CD14-positive monocyte (primary cell): ENCODE measurements around the gene ASCC1. TPM values are rescaled to one million over a fixed set of nuclear protein-coding genes. Genes with fewer than 3 reads are reported as not detected.

ENCODE experiments used
- DNase-seq, 3 donors: peaks; one replicate each; pipeline ENCODE4 v3.0.0-alpha.2; 2011 to 2022
- H2AFZ ChIP-seq: 2 replicates; pipeline ENCODE4 v1.6.0; 2012; ENCODE audit warnings: mild to moderate bottlenecking, low read depth, low read length, inconsistent platforms; ENCODE audit not compliant: insufficient read depth, poor library complexity, severe bottlenecking
- H3K27ac ChIP-seq, 2 donors: 1 replicate in 1 of 2; 2 replicates in 1 of 2; pipeline ENCODE4 v1.5.1; 2012 to 2013; ENCODE audit warnings: low read length in 2 of 2, control low read depth in 1 of 2, inconsistent platforms in 1 of 2, low read depth in 1 of 2, mild to moderate bottlenecking in 1 of 2
- H3K27me3 ChIP-seq, 2 donors: one replicate each; pipeline versions ENCODE4 v1.6.0 to v1.6.1; 2011 to 2013; ENCODE audit warnings: low read length in 2 of 2; ENCODE audit not compliant: control insufficient read depth in 2 of 2, insufficient read depth in 2 of 2
- H3K36me3 ChIP-seq, 2 donors: replicated peaks in 1 of 2; 1 replicate in 1 of 2; 2 replicates in 1 of 2; pipeline versions ENCODE4 v1.5.1 to v1.6.1; 2012 to 2013; ENCODE audit warnings: low read length in 2 of 2, control low read depth in 1 of 2, inconsistent platforms in 1 of 2, mild to moderate bottlenecking in 1 of 2; ENCODE audit not compliant: insufficient read depth in 2 of 2, control insufficient read depth in 1 of 2
- H3K4me1 ChIP-seq, 2 donors: 1 replicate in 1 of 2; 2 replicates in 1 of 2; pipeline versions ENCODE4 v1.5.1 to v1.6.1; 2012 to 2013; ENCODE audit warnings: low read length in 2 of 2, control low read depth in 1 of 2, inconsistent platforms in 1 of 2, mild to moderate bottlenecking in 1 of 2, moderate library complexity in 1 of 2; ENCODE audit not compliant: insufficient read depth in 2 of 2, control insufficient read depth in 1 of 2
- H3K4me2 ChIP-seq: replicated peaks from 2 replicates; pipeline ENCODE3; 2012; ENCODE audit warnings: low read length, moderate library complexity, mild to moderate bottlenecking; ENCODE audit not compliant: poor library complexity, severe bottlenecking; ENCODE audit errors: extremely low read depth
- H3K4me3 ChIP-seq, 3 experiments: fragments of 200-600 bp in 1 of 3; sonication (generic) in 1 of 3; replicated peaks in 1 of 3; 1 replicate in 2 of 3; 2 replicates in 1 of 3; pipeline ENCODE4 v1.5.1; 2011 to 2013; ENCODE audit warnings: low read length in 3 of 3, mild to moderate bottlenecking in 3 of 3, control low read depth in 2 of 3, low read depth in 2 of 3, inconsistent platforms in 1 of 3, moderate library complexity in 1 of 3
- H3K79me2 ChIP-seq: 2 replicates; pipeline ENCODE4 v1.6.0; 2012; ENCODE audit warnings: mild to moderate bottlenecking, control low read depth, inconsistent platforms, low read length, moderate library complexity; ENCODE audit not compliant: insufficient read depth
- H3K9ac ChIP-seq: 2 replicates; pipeline ENCODE4 v1.6.0; 2017; ENCODE audit warnings: low read length, mild to moderate bottlenecking; ENCODE audit not compliant: insufficient read depth, poor library complexity, severe bottlenecking
- H3K9me3 ChIP-seq, 2 donors: replicated peaks in 1 of 2; 1 replicate in 1 of 2; 2 replicates in 1 of 2; pipeline versions ENCODE4 v1.5.1 to v1.6.1; 2012 to 2013; ENCODE audit warnings: low read length in 2 of 2, control low read depth in 1 of 2; ENCODE audit not compliant: control insufficient read depth in 1 of 2, insufficient read depth in 1 of 2
- H4K20me1 ChIP-seq: 2 replicates; pipeline ENCODE4 v1.6.0; 2012; ENCODE audit warnings: mild to moderate bottlenecking, low read length, control low read depth, moderate library complexity; ENCODE audit not compliant: insufficient read depth
- H3K27ac Mint-ChIP-seq, 7 donors: one replicate each; pipeline ENCODE4 v1.8.0; 2020; ENCODE audit warnings: mild to moderate bottlenecking in 7 of 7, mixed read lengths in 7 of 7, moderate library complexity in 6 of 7, inconsistent platforms in 2 of 7
- H3K27me3 Mint-ChIP-seq, 3 donors: one replicate each; pipeline ENCODE4 v1.8.0; 2021 to 2022; ENCODE audit warnings: low read depth in 3 of 3, mild to moderate bottlenecking in 3 of 3, mixed read lengths in 3 of 3, moderate library complexity in 3 of 3, inconsistent platforms in 1 of 3
- H3K36me3 Mint-ChIP-seq, 2 donors: one replicate each; pipeline ENCODE4 v1.8.0; 2020; ENCODE audit warnings: mixed read lengths in 2 of 2, inconsistent platforms in 1 of 2, mild to moderate bottlenecking in 1 of 2
- H3K4me1 Mint-ChIP-seq: one replicate; pipeline ENCODE4 v1.8.0; 2020; ENCODE audit warnings: mild to moderate bottlenecking, mixed read lengths
- H3K4me3 Mint-ChIP-seq, 2 donors: one replicate each; pipeline ENCODE4 v1.8.0; 2020; ENCODE audit warnings: mild to moderate bottlenecking in 2 of 2, mixed read lengths in 2 of 2, moderate library complexity in 1 of 2
- H3K9me3 Mint-ChIP-seq, 7 donors: one replicate each; pipeline ENCODE4 v1.8.0; 2020 to 2022; ENCODE audit warnings: mixed read lengths in 7 of 7, mild to moderate bottlenecking in 6 of 7, moderate library complexity in 6 of 7, inconsistent platforms in 2 of 7
- WGBS: methylation state at CpG from one replicate; pipeline ENCODE4 v1.1.5; 2013; ENCODE audit warnings: missing lambda C conversion rate; ENCODE audit not compliant: insufficient coverage; 5-methylcytosine and 5-hydroxymethylcytosine counted together
- intact Hi-C, 2 donors: fragments of 100-400 bp; cut with micrococcal nuclease; formaldehyde crosslinking; loops; one replicate each; pipeline versions ENCODE4 v1.15.0 to v1.15.1; 2023
- polyA plus RNA-seq, 3 donors: library from polyadenylated mRNA; depleted of rRNA in 1 of 3; unstranded in 2 of 3; stranded (reverse) in 1 of 3; fragments of 300-500 nt in 2 of 3; fragments of >200 nt in 1 of 3; fragmentation: Illumina TruSeq in 2 of 3; gene quantifications; 1 replicate in 2 of 3; 2 replicates in 1 of 3; pipeline ENCODE4 v1.2.3, GENCODE V29; 2012 to 2021
- TF ChIP-seq, protein P1 (sequence below): fragments of 200-600 bp; IDR thresholded peaks from one replicate; pipeline ENCODE4 v1.8.0; 2022; ENCODE audit warnings: antibody characterized with exemption, mild to moderate bottlenecking

ASCC1 gene
- polyA plus RNA-seq, 3 donors: 8.2 to 20.9 (median 17.9) TPM

DNA sequence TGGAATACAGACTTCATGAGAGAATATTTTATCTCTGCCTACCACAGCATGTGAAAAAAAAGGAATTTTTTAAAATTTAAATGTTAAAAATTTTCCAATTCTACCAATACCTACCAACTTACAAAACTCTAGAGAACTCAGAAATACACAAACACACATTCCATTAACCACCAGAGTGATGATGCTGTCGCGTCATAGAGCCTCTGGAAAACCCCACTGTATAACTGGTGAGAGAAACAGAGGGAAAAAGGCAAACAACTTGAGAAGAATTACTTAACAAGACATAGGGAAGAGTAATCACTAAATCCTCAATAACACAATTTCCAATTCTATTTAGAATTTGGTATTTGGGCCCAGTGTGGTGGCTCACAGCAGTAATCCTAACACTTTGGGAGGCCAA, 121.5 kb downstream of the ASCC1 start:
- no peaks in the 10 kb centered on the region for H3K27me3 ChIP-seq
- no peaks in the 10 kb centered on the region for H3K9me3 Mint-ChIP-seq
- H3K27ac Mint-ChIP-seq: no peak overlapping the region
- H3K4me3 Mint-ChIP-seq: no peak overlapping the region
- peaks cover 6 to 8% of the 10 kb centered on the region in 2 donors for H3K4me1 ChIP-seq
- no peak for DNase-seq
- no CpG with 5 or more reads among the region's 2 CpGs for WGBS
- peaks cover 18% of the 10 kb centered on the region for H3K4me1 Mint-ChIP-seq
- no peak overlapping the region for H3K4me3 ChIP-seq
- H3K27me3 Mint-ChIP-seq: peaks cover 0 to 4% (median 0%) of the 10 kb centered on the region in 3 donors
- H3K4me2 ChIP-seq: no peak overlapping the region
- no peaks in the 10 kb centered on the region for H3K9me3 ChIP-seq
- no peak overlapping the region for H3K27ac ChIP-seq
- peaks cover 0 to 15% of the 10 kb centered on the region in 2 donors for H3K36me3 ChIP-seq
- no peak overlapping the region for H3K9ac ChIP-seq
- H3K79me2 ChIP-seq: no peaks in the 10 kb centered on the region
- H4K20me1 ChIP-seq: no peaks in the 10 kb centered on the region
- intact Hi-C loops: no loop called here
- TF ChIP-seq, protein P1, sequence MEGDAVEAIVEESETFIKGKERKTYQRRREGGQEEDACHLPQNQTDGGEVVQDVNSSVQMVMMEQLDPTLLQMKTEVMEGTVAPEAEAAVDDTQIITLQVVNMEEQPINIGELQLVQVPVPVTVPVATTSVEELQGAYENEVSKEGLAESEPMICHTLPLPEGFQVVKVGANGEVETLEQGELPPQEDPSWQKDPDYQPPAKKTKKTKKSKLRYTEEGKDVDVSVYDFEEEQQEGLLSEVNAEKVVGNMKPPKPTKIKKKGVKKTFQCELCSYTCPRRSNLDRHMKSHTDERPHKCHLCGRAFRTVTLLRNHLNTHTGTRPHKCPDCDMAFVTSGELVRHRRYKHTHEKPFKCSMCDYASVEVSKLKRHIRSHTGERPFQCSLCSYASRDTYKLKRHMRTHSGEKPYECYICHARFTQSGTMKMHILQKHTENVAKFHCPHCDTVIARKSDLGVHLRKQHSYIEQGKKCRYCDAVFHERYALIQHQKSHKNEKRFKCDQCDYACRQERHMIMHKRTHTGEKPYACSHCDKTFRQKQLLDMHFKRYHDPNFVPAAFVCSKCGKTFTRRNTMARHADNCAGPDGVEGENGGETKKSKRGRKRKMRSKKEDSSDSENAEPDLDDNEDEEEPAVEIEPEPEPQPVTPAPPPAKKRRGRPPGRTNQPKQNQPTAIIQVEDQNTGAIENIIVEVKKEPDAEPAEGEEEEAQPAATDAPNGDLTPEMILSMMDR: no peak
- H2AFZ ChIP-seq: no peak overlapping the region
- H3K36me3 Mint-ChIP-seq: peaks cover 23 to 29% of the 10 kb centered on the region in 2 donors

DNA sequence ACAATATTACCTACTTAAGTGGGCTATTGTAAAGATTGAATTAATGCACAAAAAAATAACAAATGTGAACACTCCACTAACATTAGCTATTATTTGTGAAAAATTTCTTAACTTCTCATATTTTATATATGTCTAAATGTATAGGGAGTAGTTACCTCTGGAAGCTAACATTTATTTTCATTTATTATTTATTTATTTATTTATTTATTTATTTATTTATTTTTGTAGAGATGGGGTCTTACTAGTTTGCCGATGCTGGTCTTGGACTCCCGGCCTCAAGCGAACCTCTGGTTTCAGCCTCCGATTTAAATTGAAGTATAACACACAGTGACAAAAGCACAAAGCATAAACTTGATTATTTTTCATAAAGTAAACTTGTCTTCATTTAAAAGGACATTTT, 122.6 kb downstream of the ASCC1 start:
- Histone ChIP-seq H4K20me1 (no peaks in the 10 kb centered on the region), H3K79me2 (no peaks in the 10 kb centered on the region), H3K9me3 (no peaks in the 10 kb centered on the region), H3K4me3 (no peak overlapping the region), H3K4me1 (peaks cover 16 to 19% of the 10 kb centered on the region in 2 donors), H3K4me2 (no peak overlapping the region), H3K36me3 (peaks cover 0 to 15% of the 10 kb centered on the region in 2 donors), H3K27ac (no peak overlapping the region), H3K9ac (no peak overlapping the region), H2AFZ (no peak overlapping the region), H3K27me3 (peaks cover 4 to 7% of the 10 kb centered on the region in 2 donors)
- Mint-ChIP-seq H3K4me3 (no peak overlapping the region), H3K4me1 (peaks cover 28% of the 10 kb centered on the region), H3K27me3 (peaks cover 8 to 13% (median 8%) of the 10 kb centered on the region in 3 donors), H3K36me3 (peaks cover 23 to 26% of the 10 kb centered on the region in 2 donors), H3K27ac (no peak overlapping the region), H3K9me3 (peaks cover 0 to 5% (median under 1%) of the 10 kb centered on the region in 7 donors)
- intact Hi-C loops: no loop called here
- no CpG with 5 or more reads among the region's 4 CpGs for WGBS
- DNase-seq: no peak
- TF ChIP-seq, protein P1: no peak
